Gastrocnemius medialis (tissue), 4 donors: ENCODE measurements around the gene PRIM1. TPM values are rescaled to one million over a fixed set of nuclear protein-coding genes. Genes with fewer than 3 reads are reported as not detected.
"Not testable (repeated sequence)": the region's sequence is repeated elsewhere in the genome, so short reads cannot be mapped to it uniquely, and the experiment has no call there.

Experiments
- ATAC-seq, 2 donors: fragments of 150-250 bp; one replicate each; pipeline ENCODE4 v1.9.1; 2016
- DNase-seq, 2 donors: peaks; one replicate each; pipeline ENCODE4 v3.0.0-alpha.2; 2019
- H3K27ac ChIP-seq, 4 donors: fragments of 200-600 bp; sonication (generic); 1 replicate in 1 of 4; 2 replicates in 3 of 4; pipeline ENCODE4 v1.5.1; 2016 to 2018; ENCODE audit warnings: mild to moderate bottlenecking in 2 of 4, moderate library complexity in 1 of 4
- H3K27me3 ChIP-seq, 3 donors: fragments of 200-600 bp; sonication (generic) in 2 of 3; 1 replicate in 1 of 3; 2 replicates in 2 of 3; pipeline versions ENCODE4 v1.5.1 to v1.6.0; 2016 to 2019; ENCODE audit warnings: mild to moderate bottlenecking in 1 of 3, moderate library complexity in 1 of 3
- H3K36me3 ChIP-seq, 2 donors: fragments of 200-600 bp; sonication (generic) in 1 of 2; one replicate each; pipeline ENCODE4 v1.5.1; 2017 to 2018
- H3K4me1 ChIP-seq, 2 donors: fragments of 200-600 bp; sonication (generic) in 1 of 2; one replicate each; pipeline ENCODE4 v1.5.1; 2016 to 2017; ENCODE audit warnings: mild to moderate bottlenecking in 2 of 2
- H3K4me3 ChIP-seq, 4 donors: fragments of 200-600 bp; sonication (generic) in 3 of 4; 1 replicate in 1 of 4; 2 replicates in 3 of 4; pipeline ENCODE4 v1.5.1; 2016 to 2019; ENCODE audit warnings: mild to moderate bottlenecking in 2 of 4
- H3K9me3 ChIP-seq, 3 donors: fragments of 200-600 bp; sonication (generic) in 2 of 3; 1 replicate in 1 of 3; 2 replicates in 2 of 3; pipeline ENCODE4 v1.5.1; 2016 to 2019
- POLR2A ChIP-seq, 2 donors: fragments of 450-650 bp; IDR thresholded peaks; one replicate each; pipeline ENCODE4 v1.6.1; 2017; ENCODE audit warnings: antibody characterized with exemption in 2 of 2, mild to moderate bottlenecking in 2 of 2, moderate library complexity in 2 of 2
- in situ Hi-C, 4 donors: fragments of 200-750 bp; cut with MboI; loops; one replicate each; pipeline versions ENCODE4 v1.15.0 to v1.8.0; 2017; ENCODE audit warnings: low sequenced_read_pairs in 4 of 4
- intact Hi-C: fragments of 100-400 bp; cut with DNase I; formaldehyde crosslinking; loops from one replicate; pipeline ENCODE4 v1.15.1; 2023; ENCODE audit warnings: low total_unique reads
- total RNA-seq, 4 donors: library from RNA; depleted of rRNA; stranded (reverse); fragments of >200 nt; gene quantifications; one replicate each; pipeline versions ENCODE4 v1.1.0 to v1.2.3, GENCODE V29; 2016
- TF ChIP-seq, protein P1 (sequence below), 5 experiments: fragments of 450-650 bp in 3 of 5; fragments of 200-600 bp in 2 of 5; sonication (generic) in 2 of 5; IDR thresholded peaks in 4 of 5; conservative IDR thresholded peaks in 1 of 5; 1 replicate in 4 of 5; 2 replicates in 1 of 5; pipeline ENCODE4 v1.5.1; 2016 to 2019; ENCODE audit warnings: antibody characterized with exemption in 5 of 5, mild to moderate bottlenecking in 3 of 5, moderate library complexity in 3 of 5

PRIM1 gene
- total RNA-seq, 4 donors from 2014 or later, result 3.2 to 5.9 (median 3.7) TPM

DNA sequence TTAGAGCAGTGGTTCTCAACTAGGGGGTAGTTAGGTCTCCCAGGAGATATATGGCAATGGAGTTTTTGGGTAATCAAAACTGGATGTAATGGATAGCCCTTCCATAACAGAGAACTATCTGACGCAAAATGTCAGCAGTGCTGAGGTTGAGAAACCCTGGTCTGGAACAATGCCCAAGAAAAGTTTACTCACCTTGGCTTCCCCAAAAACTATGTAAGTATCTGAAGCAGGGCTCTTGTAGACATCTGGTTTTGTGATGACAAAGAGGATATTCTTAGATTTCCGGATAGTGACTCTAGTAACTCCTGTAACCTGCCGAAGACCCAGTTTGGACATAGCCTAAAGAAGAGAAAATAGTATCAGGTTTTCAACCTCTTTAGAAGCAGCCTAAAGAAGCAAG is 38.8 kb downstream of the PRIM1 start:
- H3K4me1 ChIP-seq, result peaks cover 52 to 61% of the 10 kb centered on the region in 2 donors
- H3K4me3 ChIP-seq, result no peak overlapping the region
- no peaks in the 10 kb centered on the region for H3K27me3 ChIP-seq
- ATAC-seq (peak; percentile 69 to 79), DNase-seq (peak in 1 of 2 donors; percentile 37)
- H3K27ac ChIP-seq, result peak overlapping the region; percentile 80 to 97 (median 95)
- in situ Hi-C loops (no loop called here), intact Hi-C loops (loop anchor here (1.0 kb wide), 1 partner anchor 8 kb away; no protein-coding TSS in a partner anchor)
- peaks cover 4 to 48% of the 10 kb centered on the region in 2 donors for H3K36me3 ChIP-seq
- no peak for TF ChIP-seq POLR2A (IDR thresholded peaks at IDR 0.05)
- TF ChIP-seq, protein P1, sequence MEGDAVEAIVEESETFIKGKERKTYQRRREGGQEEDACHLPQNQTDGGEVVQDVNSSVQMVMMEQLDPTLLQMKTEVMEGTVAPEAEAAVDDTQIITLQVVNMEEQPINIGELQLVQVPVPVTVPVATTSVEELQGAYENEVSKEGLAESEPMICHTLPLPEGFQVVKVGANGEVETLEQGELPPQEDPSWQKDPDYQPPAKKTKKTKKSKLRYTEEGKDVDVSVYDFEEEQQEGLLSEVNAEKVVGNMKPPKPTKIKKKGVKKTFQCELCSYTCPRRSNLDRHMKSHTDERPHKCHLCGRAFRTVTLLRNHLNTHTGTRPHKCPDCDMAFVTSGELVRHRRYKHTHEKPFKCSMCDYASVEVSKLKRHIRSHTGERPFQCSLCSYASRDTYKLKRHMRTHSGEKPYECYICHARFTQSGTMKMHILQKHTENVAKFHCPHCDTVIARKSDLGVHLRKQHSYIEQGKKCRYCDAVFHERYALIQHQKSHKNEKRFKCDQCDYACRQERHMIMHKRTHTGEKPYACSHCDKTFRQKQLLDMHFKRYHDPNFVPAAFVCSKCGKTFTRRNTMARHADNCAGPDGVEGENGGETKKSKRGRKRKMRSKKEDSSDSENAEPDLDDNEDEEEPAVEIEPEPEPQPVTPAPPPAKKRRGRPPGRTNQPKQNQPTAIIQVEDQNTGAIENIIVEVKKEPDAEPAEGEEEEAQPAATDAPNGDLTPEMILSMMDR (IDR thresholded peaks at IDR 0.05 in 4 of 5, conservative IDR thresholded peaks at IDR 0.05 in 1 of 5), result no peak
- H3K9me3 ChIP-seq, result no peaks in the 10 kb centered on the region

DNA sequence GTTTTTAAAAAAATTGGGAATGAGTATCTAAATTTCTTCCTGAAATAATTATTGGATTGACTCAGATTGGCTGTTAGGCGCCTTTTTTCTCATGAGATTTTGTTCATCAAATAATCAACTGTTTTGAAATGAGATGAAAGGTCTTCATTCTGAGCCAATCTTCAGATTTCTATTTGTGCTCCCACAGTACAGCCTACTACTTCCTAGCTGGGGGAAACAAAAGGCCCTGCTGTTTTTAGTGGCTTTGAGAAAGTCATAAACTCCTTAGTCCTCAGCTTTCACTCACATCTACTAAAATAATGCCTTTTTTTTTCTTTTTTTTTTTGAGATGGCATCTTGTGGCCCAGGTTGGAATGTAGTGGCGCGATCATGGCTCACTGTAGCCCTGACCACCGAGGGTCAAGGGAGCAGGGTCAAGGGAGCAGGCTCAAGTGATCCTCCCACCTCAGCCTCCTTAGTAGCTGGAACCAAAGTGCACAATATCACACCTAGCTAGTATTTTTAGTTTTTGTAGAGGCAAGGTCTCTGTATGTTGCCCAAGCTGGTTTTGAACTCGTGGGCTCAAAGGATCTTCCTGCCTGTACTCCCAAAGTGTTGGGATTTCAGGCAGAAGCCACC is 42.3 kb downstream of the PRIM1 start:
- Histone ChIP-seq H3K27me3 (no peaks in the 10 kb centered on the region), H3K27ac (peak overlapping the region; percentile 80 to 97 (median 95)), H3K9me3 (no peaks in the 10 kb centered on the region), H3K4me1 (peaks cover 20 to 26% of the 10 kb centered on the region in 2 donors), H3K4me3 (no peak overlapping the region), H3K36me3 (peaks cover 4 to 37% of the 10 kb centered on the region in 2 donors)
- ATAC-seq, result no peak
- in situ Hi-C loops, result no loop called here
- TF ChIP-seq, protein P1 (IDR thresholded peaks at IDR 0.05 in 4 of 5, conservative IDR thresholded peaks at IDR 0.05 in 1 of 5), result no peak
- TF ChIP-seq POLR2A (IDR thresholded peaks at IDR 0.05), result no peak
- intact Hi-C loops, result no loop called here
- no peak for DNase-seq

DNA sequence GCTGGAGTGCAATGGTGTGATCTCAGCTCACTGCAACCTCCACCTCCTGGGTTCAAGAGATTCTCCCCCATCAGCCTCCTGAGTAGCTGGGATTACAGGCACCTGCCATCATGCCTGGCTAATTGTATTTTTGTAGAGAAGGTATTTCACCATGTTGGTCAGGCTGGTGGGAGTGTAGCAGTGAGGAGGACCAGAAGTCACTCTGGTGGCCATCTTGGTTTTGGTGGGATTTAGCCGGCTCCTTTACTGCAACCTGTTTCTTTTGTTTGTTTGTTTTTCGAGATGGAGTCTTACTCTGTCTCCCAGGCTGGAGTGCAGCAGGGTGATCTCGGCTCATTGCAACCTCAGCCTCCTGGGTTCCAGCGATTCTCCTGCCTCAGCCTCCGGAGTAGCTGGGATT is 47.6 kb downstream of the PRIM1 start:
- H3K4me1 ChIP-seq, DNase-seq, ATAC-seq, intact Hi-C loops, H3K36me3 ChIP-seq, H3K9me3 ChIP-seq, H3K4me3 ChIP-seq, H3K27ac ChIP-seq, in situ Hi-C loops, H3K27me3 ChIP-seq: not testable (repeated sequence)

DNA sequence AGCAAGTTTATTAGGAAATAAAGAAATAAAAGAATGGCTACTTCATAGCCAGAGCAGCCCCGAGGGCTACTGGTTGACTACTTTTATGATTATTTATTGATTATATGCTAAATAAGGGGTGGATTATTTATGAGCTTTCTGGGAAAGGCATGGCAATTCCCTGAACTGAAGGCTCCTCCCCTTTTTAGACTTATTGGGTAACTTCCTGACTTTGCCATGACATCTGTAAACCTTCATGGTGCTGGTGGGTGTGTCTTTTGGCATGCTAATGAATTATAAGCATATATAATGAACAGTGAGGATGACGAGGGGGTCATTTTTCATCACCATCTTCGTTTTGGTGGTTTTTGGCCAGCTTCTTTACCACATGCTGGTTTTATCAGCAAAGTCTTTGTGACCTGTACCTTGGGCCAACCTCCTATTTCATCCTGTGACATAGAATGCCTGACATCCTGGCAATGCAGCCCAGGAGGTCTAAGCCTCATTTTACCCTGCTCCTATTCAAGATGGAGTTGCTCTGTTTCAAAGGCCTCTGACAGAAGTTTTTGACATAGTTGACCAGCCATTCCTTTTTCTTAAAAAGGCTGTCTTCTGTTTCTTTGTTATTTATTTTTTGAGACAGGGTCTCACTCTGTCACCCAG is 53.0 kb downstream of the PRIM1 start:
- Histone ChIP-seq H3K4me3 (no peak overlapping the region), H3K27ac (no peak overlapping the region), H3K4me1 (peaks cover 12 to 19% of the 10 kb centered on the region in 2 donors), H3K9me3 (no peaks in the 10 kb centered on the region), H3K36me3 (no peaks in the 10 kb centered on the region), H3K27me3 (no peaks in the 10 kb centered on the region)
- ATAC-seq (no peak), DNase-seq (no peak)
- TF ChIP-seq, protein P1 (IDR thresholded peaks at IDR 0.05 in 4 of 5, conservative IDR thresholded peaks at IDR 0.05 in 1 of 5), result no peak
- no peak for TF ChIP-seq POLR2A (IDR thresholded peaks at IDR 0.05)
- in situ Hi-C loops, result no loop called here
- intact Hi-C loops, result no loop called here

DNA sequence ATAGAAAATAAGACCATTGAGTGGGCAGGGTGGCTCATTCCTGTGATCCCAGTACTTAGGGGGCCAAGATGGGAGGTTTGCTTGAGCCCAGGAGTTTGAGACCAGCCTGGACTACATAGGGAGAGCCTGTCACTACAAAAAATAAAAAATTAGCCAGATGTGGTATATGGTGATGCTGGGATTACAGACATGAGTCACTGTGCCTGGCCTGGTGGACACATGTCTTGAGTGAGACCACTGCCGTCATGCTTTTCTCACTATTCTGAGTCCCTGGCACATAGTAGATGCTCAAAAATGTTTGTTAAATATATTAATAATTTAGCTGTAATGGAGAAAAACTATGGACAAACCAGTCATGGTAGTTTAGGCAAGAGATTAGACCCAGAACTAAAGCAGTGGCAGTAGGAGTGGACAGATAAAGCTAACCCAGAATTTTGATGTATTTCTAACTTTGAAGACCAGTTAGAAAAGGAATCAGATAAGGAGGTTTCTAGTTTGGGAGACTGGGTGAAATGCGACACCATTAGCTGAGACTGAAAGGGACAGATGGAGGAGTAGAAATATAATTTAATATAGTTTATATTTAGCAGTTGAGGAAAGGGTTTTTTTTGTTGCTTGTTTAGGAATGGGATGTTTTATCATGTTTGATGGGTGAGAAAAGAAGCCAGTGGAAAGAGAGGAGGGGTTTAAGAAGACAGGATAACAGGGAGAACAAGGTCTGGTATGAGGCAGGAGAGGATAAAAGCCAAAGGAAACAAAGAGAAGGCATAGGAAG is 56.6 kb downstream of the PRIM1 start:
- ATAC-seq (peak; percentile 59 to 64), DNase-seq (no peak)
- intact Hi-C loops, result no loop called here
- Histone ChIP-seq H3K4me1 (peaks cover 12 to 19% of the 10 kb centered on the region in 2 donors), H3K4me3 (no peak overlapping the region), H3K27me3 (no peaks in the 10 kb centered on the region), H3K9me3 (no peaks in the 10 kb centered on the region), H3K27ac (peak overlapping the region; percentile 62 to 82 (median 73)), H3K36me3 (no peaks in the 10 kb centered on the region)
- in situ Hi-C loops, result no loop called here
- no peak for TF ChIP-seq POLR2A (IDR thresholded peaks at IDR 0.05)
- TF ChIP-seq, protein P1 (IDR thresholded peaks at IDR 0.05 in 4 of 5, conservative IDR thresholded peaks at IDR 0.05 in 1 of 5), result no peak
